IPS-18c (cell line): ENCODE measurements around the gene OXCT1.

Experiments used
- H3K4me3 ChIP-seq: 2 replicates; pipeline ENCODE4 v1.7.0; 2013; ENCODE audit warnings: low read depth, mild to moderate bottlenecking, low read length, moderate library complexity; ENCODE audit not compliant: insufficient read depth
- H3K9me3 ChIP-seq: one replicate; pipeline ENCODE4 v1.6.1; 2013; ENCODE audit warnings: mild to moderate bottlenecking, low read length, moderate library complexity; ENCODE audit not compliant: control insufficient read depth, insufficient read depth

OXCT1 gene

DNA sequence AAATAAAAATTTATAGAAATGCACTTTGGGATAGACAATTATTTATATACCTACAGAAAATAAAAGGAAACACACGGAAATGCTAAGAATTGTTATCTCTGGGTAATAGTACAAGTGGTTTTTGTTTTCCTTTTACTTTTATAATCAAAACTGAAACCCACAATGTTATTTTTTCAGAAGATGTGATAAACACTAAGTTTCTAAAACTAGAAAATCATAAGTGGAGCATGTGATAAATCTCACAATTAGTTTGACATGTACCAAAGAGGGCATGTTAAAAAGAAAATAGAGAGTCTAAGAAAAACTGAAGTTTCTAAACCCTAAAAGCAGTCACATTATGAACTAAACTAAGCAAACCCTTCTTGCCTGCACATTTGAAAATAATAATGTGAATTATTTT lies 61.1 kb downstream of the OXCT1 start:
- no peak overlapping the region for H3K4me3 ChIP-seq

DNA sequence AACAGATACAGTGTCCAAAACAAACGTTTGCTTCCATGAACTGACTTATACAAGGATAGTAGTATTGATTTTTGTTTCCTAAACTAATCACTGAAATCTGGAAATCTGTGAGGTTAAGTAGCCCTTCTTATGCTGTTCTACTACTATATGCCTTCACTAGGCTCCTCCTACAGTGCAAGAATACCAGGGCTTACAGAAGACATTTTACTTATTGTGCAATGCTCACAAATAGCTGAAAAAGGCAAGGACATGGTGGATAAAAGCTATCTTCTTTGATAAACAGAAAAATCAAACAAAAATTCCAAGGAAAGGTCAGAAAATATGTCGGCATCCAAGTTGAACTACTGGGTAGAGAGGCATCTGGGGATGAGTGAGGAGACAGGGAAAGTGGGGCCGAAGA lies 61.9 kb downstream of the OXCT1 start:
- Histone ChIP-seq H3K4me3 (no peak overlapping the region), H3K9me3 (no peaks in the 10 kb centered on the region)

More for the DNA sequence above, 61.1 kb downstream of the OXCT1 start:
- H3K9me3 ChIP-seq: no peaks in the 10 kb centered on the region

DNA sequence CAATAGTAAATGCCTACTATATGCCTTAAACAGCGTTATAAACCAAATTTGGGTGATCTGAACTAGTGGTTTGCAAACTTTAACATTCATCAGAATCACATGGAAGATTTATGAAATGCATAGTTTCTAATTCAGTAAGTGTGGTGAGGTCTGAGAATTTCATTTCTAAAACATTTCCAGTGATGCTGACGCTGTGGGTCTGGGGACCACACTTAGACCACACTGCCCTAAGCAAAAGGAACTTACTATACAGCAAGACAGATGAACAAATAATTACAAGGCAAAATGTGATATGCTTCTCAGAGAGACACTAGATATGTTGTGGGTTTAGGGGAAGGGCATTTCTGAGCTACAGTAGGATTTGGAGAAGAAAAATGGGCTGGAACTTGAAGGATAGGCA lies 72.6 kb downstream of the OXCT1 start:
- no peak overlapping the region for H3K4me3 ChIP-seq
- H3K9me3 ChIP-seq: no peaks in the 10 kb centered on the region

DNA sequence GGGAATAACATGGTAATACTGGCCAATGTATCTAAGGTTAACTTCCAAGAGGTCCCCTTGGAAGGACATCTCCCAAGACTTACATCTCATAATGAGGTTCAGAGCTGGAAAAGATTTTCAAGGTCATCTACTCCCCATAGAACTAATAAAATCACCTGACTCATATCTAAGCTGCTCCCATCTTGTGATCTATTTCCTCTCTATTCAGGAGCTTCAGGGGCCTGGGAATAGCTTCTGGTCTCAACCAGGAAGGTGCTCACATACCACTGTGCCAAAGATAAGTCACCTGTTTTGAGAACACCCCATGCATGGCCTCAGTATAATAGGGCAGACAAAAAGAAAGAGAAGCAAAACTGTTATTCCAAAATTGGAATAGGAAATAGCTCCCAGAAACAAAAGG lies 74.2 kb downstream of the OXCT1 start:
- no peaks in the 10 kb centered on the region for H3K9me3 ChIP-seq
- H3K4me3 ChIP-seq: no peak overlapping the region

DNA sequence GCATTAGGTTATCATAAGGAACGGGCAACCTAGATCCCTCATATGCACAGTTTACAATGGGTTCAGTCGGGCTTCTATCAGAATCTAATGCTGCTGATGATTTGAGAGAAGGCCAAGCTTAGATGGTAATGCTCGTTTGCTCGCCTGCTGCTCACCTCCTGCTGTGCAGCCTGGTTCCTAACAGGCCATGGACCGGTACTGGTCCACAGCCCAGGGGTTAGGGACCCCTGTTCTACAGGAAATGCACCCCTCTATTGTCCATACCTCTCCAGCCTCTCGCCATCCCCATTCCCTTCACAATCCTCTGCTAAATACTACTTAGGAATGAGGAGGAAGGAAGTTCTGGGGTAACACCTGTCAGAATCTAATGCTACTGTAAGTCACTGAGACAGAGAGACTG lies 75.1 kb downstream of the OXCT1 start:
- Histone ChIP-seq H3K9me3 (no peaks in the 10 kb centered on the region), H3K4me3 (no peak overlapping the region)

DNA sequence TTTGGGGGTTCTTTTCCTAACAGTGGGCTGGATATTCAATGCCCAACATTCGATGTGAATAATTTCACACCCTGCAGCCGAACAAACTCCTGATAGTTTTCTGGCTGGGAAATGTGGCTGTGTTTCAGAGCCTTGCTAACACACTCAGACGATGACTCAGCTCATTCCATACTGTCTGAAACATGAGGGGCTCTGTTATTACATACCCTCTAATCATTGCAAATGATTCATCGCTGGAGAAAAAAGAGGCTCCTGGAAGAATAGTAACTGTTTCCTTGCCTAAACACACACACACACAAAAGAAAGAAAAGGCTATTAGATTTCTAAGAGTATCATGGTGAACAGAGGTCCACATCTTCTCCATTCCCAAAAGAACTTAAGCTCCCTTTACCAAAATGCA lies 75.8 kb downstream of the OXCT1 start:
- H3K9me3 ChIP-seq: no peaks in the 10 kb centered on the region
- no peak overlapping the region for H3K4me3 ChIP-seq

DNA sequence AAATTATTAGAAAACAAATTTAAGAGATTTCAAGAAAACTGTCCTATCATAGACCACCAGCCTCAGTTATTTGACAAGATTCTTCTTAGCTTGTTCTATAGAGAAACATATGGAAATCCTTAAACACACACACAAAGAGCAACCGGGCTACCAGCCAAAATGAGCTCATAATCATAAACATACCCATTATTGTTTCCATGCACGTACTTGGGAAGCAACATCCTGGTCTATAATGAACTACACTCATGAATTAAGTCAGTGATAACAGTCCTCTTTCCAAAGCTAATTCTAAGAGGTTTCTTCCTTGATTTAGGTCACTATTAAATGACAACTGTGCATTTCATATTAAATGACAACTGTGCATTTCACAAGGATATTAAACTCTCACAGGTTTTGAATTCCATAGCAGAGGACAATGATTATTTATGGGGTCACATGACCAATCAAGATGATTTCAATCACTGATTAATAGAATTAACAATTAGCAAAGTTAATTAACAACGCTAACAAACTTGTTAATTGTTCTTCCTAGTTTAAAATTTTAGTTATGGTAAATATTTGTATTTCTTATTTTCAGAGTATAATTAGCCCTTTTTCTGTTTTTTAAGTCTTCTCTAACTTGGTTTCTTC lies 77.0 kb downstream of the OXCT1 start:
- H3K9me3 ChIP-seq: no peaks in the 10 kb centered on the region
- H3K4me3 ChIP-seq: no peak overlapping the region

DNA sequence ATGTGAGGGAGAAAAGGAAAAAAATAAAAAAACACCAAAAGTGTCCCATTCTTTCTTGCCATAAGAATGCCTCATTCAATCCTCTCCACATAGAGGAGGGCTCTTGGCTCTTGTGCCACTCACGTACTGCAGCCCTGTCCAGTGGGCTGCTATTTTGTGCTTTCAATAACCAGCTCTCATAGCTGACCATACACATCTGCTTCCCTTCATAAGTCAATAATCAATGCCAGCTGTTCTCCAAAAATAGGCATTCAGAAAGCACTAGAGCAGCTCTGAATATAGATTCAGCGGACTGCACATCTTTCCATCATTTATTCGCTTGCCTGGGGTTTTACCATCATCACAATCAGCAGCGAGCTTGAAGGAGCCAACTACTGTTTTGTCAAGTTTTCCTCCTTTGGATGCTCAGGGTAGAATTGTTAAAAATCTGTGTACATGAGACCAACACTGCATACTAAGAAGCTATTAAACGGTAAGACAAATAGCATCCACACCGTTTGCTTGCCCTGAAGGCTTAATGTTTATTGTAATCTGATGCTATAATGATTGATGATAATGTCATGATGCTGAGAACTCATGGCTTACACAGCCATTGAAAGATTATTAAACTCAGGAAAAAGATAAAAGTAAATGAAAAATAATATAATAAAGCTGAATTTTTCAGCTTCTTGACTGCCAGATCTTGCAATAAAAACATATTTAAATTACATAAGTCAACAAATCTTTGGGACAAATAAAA lies 80.0 kb downstream of the OXCT1 start:
- H3K4me3 ChIP-seq: no peak overlapping the region
- no peaks in the 10 kb centered on the region for H3K9me3 ChIP-seq

DNA sequence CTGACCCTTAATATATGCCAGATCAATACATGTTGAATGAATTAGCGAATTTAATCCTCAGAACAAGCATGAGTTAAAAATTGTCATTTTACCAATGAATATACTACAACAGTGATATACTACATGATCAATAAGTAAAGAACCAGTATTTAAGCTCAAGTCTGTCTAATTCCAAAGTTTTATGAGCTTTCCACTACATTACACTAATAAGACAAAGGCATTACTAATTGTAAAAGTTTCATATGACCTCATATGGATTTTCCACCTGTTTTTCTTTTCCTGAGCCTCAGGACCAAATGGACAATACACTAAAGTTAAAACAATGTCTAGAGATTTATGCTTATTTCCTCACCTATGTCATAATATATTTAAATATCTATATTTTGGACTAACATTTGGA lies 80.8 kb downstream of the OXCT1 start:
- Histone ChIP-seq H3K4me3 (no peak overlapping the region), H3K9me3 (no peaks in the 10 kb centered on the region)

DNA sequence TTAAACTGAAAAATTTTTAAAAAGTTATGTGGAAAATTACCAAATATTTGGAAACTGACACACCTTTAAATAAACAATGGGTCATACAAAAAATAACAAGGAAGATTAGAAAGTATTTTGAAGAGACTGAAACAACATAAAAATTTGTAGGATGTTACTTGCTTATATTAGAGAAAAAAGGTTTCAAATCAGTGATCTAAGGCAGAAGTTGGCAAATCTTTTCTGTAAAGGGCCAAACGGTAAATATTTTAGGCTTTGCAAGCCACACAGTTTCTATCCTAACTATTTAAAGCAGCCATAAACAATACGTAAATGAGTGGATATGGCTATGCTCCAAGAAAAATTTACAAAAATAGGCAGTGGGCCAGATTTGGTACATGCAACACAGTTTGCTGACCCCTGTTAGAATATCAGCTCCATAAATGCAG lies 81.3 kb downstream of the OXCT1 start:
- Histone ChIP-seq H3K9me3 (no peaks in the 10 kb centered on the region), H3K4me3 (no peak overlapping the region)

DNA sequence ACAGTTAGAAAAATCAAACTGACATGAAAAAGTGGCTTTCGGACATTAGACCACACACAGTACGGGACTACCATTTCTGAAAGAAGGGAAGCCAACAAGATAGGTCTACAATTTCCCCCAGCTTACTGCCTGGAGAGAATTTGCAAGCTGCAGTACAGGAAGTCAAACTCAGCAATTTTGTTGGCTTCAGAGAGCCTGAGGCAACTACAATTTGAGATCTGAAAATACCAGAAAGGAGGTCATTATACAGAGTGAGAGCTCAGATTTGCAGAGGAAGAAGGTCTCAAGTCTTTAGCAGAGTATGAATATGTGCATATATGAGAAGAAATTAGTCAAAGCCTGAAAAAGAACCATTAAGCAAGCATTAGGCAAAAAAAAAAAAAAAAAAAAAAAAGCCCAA lies 83.0 kb downstream of the OXCT1 start:
- Histone ChIP-seq H3K9me3 (no peaks in the 10 kb centered on the region), H3K4me3 (no peak overlapping the region)

DNA sequence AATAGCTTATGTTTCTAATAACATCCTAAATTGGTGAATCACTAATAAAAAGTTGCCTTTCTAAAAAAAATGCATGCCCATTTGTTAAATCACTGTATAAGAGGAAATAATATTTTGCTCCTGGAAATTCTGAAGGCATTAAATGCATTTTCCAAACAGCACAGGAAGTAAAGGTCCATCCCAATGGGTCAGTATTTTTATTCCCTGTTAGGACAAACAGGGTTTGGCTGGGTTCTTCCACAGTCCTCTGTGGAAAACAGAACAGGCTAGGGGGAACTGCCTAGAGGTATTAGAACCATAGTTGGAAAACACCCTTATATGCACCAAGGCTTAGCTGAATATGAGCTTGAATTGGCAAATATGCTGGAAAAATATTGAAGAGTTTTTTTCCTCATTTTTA lies 85.2 kb downstream of the OXCT1 start:
- H3K4me3 ChIP-seq: no peak overlapping the region
- H3K9me3 ChIP-seq: no peaks in the 10 kb centered on the region

DNA sequence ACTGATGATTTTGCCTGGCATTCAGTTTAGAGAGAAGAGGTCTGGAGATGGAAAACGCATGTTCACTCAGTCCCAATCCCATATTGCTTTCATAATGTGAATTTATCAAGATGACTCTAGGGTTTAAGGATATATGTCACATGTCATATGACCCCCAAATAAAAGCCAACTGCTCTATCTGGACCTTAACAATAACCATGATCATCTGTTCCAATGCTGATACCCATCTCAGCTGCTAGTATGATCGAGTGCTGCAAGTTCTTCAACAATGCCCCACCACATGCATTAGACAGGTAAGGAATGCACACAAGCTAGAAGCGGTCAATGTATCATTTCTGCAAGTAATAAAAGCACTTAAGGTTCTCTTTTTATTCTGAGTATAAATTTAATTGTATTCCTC lies 91.8 kb downstream of the OXCT1 start:
- H3K4me3 ChIP-seq: no peak overlapping the region
- H3K9me3 ChIP-seq: no peaks in the 10 kb centered on the region

DNA sequence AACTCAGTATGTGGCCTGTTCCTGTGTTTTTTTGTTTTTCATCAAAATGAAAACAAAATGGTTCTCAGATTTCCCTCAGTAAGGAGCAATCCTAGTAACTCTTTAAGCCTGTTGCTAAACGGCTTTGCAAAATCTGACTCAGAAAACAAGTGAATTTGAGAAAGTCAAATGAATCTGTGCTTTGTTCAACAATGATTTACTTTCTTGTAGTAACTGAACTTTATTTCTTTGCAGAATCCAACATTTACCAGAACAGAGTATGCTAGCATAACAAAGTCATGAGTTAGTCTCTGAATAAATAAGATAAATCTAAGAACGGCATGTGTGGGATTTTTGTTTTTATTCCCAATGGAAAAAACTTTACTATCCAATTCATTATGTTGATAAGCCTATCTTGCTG lies 93.8 kb downstream of the OXCT1 start:
- no peaks in the 10 kb centered on the region for H3K9me3 ChIP-seq
- no peak overlapping the region for H3K4me3 ChIP-seq

DNA sequence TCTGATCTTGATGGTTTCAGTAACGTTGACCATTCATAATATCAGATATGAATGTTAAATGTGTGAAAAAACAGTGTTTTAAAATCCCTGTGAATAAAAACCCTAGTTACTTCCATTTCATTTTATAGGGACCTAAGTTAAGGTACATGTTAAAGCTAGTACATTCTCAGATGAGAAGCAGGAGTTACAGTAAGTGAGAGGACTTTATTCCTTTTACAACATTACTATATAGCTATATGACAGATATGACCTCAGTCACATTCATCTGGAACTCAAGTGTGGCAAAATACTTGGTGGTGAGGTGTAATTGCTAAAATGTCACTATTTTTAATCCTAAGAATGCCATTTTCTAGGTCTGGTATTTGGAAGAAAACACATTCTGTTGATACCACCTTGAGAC lies 96.4 kb downstream of the OXCT1 start:
- Histone ChIP-seq H3K4me3 (no peak overlapping the region), H3K9me3 (no peaks in the 10 kb centered on the region)

DNA sequence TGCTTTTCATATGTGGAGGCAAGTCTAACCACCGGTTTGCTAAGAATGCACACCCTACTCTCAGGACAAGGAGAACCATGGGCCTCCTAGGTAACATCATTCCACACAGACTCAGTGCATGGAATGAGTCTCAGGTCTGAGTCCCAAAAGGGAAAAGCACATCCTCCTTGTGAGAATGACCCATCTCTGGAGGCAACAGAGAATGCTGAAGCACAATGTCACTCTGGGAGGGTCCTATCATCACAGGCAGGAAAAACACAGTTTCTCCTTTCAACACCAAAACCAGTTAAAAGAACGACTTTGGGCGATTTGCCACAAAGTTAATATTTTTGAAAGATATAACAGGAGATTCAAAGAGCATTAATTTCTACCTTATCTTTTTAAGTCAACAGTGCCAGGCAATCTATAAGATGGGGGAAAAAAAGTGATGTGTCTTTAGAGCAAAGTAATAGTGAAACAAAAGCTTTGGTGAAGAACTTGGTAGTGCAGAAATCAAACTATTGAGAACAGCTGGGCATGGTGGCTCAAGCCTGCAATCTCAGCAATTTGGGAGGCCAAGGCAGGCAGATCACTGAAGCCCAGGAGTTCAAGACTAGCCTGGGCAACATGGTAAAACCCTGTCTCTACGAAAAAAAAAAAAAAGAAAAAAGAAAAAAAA lies 97.3 kb downstream of the OXCT1 start:
- H3K9me3 ChIP-seq: no peaks in the 10 kb centered on the region
- no peak overlapping the region for H3K4me3 ChIP-seq

DNA sequence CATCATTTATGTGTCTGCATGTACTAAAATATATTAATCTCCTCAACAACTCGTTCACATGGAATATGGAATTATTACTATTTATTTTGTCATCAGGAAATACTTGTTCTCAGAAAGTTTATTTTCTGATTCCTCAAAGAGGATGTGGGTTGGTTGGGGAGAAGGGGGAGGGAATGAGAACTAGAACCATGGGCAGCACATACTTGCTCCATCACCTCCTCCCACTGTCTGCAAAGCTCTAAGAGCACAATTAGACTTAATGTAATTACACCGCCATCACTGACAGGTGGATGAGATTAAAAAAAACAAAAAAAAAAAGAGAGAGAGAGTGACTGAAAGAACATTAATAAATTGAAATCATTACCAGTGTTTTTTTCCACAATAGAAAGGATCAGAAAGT lies 98.2 kb downstream of the OXCT1 start:
- Histone ChIP-seq H3K4me3 (no peak overlapping the region), H3K9me3 (no peaks in the 10 kb centered on the region)

DNA sequence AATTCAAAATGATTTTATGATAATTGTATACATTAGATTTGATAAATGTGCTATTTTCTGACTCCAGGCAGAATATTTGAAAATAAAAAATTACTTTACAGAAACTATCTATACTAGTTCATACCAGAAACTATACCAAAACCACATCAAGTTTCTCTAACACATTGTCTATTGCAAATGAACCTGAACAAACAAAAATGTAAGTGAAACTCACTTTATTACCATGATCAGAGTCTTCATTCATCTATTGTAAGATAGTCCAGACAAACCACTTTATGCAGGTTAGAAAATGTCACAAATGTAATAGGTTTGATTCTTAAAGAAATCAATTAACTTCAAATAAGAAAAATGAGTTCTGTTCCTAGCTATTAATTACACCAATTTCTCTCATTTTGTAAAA lies 99.4 kb downstream of the OXCT1 start:
- no peak overlapping the region for H3K4me3 ChIP-seq
- H3K9me3 ChIP-seq: no peaks in the 10 kb centered on the region
